HG02571 (cell line): ENCODE measurements around the gene NOXA1.
"Not testable (repeated sequence)": the region's sequence is repeated elsewhere in the genome, so short reads cannot be mapped to it uniquely, and the experiment has no call there.

Experiments used
- ATAC-seq: cut with Tn5 transposase; IDR thresholded peaks from one replicate; pipeline ENCODE4 v1.9.1; 2021; ENCODE audit warnings: mild to moderate bottlenecking, moderate library complexity; ENCODE audit not compliant: unreplicated experiment

The NOXA1 gene

DNA sequence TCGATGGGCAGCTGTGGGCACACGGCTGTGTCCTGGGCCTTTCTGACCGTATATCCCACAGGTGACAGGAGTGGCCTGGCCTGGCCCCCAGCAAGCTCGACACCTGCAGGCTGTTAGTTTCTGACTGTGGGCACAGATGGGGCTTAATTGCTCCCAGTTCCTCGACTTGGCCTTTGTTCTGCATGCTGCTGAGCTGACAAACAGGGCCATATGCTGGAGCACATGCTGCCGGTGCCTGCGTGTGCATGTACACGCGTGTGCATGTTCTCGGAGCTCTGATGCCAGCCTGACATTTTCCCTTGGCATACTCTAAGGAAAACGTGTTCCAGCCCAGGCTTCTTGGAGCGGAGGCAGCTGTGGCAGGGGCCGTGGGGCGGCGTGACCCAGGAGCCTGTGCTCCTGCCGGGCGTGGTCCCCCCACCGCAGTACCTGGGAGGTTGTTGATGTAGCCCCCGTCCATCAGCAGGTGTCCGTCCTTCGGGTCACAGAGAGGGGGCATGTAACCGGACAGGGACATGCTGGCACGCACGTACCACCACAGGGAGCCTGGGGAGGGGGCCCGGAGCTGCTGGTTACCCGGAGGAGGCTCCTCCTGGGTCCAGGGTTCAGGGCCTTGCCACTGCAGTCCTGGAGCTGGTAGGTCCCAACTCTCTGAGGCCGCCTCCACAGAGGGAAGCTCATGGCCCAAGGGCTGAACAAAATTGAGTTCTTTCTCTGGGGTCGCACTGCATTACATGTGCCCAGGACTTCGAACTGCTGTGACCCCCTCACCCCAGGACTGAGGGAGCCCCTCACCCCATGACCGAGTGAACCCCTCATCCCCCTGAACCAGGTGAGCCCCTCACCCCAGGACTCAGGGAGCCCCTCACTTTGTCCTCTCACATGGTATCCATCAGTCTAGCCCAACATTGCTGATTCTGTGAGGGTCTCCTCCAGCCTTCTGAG is 40.1 kb downstream of the NOXA1 start:
- no peak for ATAC-seq

DNA sequence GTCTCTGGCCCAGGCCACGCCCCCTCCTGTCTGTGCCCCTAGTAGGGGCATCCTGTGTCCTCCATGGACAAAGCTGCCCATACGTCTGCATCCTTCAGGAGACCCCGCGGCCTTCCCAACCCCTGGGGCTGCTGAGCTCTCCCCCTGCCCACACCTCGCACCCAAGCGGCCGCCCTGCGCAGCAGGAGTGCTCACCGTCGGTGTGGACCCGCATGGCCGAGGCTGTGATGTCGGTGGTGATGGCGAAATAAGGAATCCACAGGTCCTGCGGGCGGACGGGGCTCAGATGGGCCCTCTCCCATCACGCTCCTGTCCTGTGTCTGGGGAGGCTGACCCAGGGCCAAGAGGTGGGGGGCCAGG is 40.7 kb downstream of the NOXA1 start:
- ATAC-seq, result no peak

DNA sequence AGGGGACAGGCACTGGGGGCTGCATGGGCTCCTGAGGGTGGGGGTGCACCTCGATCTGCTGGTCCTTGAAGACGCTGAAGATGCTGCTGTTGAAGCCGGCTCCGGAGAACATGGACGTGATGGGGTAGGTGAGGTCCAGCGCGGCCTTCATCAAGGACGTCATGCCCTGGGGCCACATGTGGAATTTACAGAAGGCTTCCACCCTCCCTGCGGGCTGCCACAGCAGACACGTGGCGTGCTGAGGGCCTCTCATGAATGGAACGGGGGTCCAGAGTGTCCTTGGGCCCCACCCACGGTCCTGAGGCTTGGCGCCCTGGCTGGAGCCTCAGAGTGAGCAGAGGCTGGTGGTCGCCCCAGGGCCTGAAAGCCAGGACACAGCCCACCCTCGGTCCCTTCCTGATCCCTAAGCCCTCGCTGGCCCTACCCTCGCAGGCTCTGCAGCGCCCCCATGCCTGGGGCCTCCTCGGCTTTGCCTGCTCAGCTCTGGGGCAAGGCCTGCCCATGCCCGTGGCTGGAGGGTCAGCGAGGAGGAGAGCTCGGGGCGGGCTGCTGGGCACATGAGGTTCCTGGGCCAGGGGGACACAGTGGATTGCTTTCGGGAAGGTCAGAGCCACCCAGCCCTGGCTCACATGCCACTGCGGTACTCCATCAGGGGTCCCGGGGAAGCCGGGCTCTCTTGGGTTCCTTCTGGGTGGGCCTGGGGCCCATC is 41.3 kb downstream of the NOXA1 start:
- ATAC-seq, result no peak

DNA sequence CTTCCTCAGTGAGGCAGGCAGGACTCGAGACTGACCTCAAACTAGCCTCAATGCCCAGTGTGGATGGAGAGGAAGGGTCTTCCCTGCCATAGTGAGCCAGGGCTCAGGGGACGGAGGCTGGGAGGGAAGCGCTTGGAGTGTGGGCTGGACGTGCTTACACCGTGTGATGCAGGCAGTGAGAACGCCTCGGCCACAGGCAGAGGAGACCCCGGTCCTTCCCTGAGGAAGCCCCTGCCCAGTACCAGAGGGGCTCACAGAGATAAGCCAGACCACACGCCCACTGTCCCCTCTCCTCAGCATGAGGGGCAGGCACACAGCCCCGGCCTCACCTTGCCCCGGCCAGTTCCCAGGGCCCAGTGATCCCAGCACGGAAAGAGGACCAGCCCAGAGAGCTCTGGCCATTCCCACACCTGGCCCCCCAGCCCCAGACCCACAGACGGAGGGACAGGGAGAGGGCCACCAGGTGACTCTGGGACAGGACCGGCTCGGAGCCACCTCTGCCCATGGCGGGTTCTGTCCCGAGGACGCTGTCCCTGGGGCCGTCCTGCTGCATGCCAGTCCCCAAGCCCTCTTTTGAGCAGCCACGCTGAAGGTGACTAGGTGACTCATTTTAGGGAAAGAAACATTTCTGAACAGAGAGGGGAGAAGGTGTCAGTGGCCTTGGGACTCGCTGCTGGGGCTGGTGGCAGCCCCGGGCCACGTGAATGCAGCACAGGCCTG is 42.0 kb downstream of the NOXA1 start:
- ATAC-seq, result no peak

DNA sequence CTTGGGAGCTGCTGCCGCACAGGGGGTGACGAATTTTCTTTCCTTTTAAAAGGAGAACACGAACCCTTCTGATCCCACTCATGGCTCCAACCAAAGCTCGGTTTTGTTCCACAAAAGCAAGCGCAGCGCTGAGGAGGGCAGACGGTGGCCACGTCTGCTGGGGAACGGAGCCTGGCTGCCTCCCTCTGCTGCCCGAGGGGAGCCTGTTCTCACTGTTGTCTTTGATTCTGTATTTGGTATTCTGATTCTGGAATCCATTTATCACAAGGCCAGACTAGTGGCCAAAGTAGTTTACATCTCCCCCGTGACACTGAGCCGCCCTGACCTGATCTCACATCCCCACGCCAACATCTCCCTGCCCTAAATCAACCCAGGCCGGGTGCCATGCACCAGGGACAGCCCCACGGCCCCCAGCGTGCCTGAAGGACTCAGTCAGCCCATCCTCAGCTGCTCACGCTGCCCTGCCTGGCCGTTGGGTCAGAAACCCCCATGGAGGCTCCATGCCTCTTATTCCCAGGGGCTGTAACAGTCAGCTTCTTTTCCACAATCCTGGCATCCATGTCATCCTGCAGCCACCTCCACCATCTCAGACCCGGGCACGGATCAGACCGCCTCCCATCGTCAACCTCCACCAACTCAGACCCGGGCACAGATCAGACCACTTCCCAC is 42.7 kb downstream of the NOXA1 start:
- no peak for ATAC-seq

DNA sequence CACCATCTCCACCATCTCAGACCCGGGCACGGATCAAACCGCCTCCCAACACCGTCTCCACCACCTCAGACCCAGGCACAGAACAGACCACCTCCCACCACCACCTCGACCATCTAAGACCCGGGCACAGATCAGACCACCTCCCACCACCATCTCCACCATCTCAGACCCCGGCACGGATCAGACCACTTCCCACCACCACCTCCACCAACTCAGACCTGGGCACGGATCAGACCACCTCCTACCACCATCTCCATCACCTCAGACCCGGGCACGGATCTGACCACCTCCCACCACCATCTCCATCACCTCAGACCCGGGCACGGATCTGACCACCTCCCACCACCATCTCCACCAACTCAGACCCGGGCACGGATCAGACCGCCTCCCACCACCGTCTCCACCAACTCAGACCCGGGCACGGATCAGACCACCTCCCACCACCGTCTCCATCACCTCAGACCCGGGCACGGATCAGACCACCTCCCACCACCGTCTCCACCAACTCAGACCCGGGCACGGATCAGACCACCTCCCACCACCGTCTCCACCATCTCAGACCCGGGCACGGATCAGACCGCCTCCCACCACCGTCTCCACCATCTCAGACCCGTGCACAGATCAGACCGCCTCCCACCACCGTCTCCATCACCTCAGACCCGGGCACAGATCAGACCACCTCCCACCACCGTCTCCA is 43.3 kb downstream of the NOXA1 start:
- not testable (repeated sequence) for ATAC-seq

DNA sequence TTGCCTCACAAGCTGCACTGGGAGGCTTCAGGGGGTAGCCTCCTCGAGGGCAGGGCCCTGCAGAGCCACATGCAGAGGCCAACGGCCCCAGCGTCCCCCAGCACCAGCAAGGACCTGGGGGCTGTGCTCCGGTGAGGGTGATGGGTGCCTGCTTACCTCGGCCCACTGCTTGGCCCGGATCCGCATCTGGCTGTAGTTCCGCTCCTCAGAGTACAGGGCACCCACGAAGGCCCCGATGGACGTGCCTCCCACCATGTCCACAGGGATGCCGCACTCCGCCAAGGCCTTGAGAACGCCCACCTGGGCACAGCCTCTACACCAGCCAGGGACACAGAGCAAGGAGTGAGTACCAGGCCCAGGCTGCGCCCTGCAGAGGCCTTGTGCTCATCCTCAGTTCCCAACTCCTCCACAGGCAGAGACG is 44.0 kb downstream of the NOXA1 start:
- ATAC-seq, result no peak

DNA sequence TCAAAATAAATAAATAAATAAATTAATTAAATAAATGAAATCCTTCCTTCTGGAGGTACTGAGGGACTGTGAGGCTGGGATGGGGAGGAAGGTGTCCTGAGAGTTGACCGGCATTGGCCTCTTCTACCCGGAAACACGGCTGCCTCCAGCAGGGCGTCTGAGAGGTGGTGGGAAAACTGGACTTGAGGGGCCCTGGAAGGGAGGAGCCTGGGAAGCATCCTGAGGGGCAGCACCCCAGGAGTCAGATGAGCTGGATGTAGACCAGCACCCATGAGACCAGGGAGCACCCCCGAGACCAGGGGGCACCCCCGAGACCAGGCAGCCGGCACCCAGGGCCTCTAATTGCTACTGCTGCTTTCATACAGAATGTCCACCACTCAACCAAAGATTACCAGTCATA is 44.7 kb downstream of the NOXA1 start:
- ATAC-seq, result no peak

DNA sequence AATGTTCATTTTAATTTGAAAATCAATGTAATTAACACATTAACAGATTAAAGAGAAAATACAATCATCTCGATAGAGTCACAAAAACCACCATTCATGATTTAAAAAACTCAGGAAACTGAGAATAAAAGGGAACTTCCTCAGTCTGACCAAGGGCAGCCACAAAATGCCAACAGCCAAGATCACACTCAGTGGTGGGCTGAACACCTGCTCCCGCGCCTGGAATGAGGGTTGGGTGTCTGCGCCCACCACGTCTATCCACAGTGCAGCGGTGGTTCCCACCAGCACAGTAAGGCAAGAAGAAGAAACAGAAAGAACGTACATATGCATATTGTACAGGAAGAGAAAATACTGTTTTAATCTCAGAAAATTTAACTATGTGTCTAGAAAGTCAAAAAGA is 47.6 kb downstream of the NOXA1 start:
- no peak for ATAC-seq

DNA sequence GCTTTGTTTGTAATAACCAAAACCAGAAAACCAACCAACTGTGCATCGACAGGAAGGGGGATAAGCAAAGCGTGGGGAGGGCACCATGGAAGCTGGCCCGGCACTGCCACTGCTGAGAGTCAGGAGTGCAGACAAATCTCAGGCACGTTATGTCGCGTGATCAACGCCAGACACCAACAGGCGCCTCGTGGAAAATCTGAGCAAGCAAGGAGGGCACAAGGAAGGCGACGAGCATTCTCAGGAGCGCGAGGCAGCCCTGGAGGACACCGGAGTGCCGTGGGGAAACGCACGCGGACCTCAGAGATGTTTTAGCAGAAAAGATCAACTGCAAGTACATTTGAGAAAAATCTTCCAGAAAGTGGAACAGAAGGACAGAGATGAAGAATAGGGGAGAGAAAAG is 51.1 kb downstream of the NOXA1 start:
- no peak for ATAC-seq

DNA sequence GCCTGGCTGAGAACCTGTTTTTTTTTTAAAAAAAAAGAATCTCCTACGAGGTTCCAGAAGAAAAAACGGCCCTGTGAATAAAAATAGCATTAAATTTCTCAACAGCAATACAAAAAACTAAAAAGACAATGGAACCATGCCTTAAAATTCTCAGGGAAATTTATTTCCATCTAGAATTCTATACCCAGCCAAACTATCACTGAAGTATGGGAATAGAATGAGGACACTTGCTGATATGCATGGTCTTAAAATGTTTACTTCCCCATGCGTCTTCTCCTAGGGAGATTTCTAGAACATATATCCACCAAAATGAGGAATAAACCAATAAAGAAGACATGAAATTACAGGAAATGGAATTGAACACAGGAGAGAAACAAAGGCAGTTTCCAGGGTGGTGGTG is 52.5 kb downstream of the NOXA1 start:
- no peak for ATAC-seq

DNA sequence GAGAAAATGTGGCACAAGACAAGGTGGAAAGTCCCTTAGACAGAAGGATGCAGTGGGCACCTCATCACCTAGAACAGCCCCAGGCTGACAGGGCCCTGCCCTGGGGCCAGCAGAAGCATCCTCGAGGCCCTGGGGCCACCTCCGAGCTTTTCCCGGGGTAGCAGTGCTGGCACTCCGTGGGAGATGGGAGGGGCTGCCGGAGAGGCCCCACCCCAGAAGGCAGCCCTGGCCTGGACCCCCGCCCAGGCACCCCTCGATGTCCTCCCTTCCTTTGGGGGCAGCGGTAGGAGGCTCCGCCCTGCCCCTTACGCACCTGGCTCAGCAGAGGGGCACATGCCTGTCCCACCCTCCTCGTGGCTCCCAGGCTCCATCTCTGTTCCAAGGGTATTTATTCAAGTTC is 53.7 kb downstream of the NOXA1 start:
- no peak for ATAC-seq

DNA sequence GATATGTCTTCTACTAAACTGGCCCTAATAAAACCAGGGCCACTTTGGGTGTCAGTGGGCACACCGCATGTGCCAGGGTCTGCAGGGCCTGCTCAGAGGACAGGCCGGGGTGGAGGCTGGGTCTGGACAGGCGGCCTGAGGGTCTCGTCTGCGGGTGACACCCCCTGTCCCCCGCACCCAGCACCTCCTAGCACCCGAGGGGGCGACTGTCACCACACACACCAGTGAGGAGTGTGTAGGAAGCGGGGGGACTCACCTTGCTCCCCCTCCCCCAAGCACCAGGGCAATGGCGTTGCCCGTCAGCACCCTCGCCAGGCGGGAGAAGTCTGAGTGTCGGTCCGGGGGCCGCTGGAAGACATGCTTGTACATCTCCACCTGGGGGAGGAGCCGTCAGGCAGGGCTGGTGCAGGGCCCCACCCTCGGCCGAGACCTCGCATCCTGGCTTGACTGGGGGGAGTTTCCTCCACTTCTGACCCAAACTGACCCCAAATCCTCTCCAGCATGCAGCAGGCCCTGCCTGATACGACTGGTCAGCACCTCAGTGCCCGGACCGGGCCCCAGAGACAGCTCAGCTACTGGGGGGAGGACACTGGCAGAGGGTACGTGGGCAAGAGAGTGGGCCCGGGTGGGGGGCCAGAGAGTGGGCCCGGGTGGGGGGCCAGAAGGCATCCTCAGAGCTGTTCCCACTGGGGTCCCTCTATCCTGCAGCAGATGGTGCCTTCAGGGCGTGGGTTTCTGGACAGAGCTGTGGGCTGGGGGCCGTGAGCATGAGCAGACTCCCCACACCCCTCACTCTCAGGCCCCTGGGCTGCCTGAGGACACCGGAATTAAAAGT is 54.8 kb downstream of the NOXA1 start:
- ATAC-seq, result no peak

DNA sequence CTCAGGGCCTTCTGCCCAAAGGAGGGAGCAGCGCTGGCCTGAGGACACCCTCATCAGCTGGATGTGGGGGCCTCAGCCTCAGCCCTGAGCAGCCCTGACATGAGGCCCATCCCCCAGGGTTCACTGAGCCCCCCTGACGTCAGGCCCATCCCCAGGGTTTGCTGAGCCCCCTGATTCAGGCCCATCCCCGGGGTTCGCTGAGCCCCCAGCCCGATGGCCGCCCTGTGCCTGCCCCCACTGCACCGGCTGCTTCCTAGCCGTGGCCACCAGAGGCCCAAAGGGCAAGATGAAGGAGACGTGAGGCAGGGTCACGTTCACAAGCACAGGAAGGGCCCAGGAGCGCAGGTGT is 55.4 kb downstream of the NOXA1 start:
- ATAC-seq, result no peak

DNA sequence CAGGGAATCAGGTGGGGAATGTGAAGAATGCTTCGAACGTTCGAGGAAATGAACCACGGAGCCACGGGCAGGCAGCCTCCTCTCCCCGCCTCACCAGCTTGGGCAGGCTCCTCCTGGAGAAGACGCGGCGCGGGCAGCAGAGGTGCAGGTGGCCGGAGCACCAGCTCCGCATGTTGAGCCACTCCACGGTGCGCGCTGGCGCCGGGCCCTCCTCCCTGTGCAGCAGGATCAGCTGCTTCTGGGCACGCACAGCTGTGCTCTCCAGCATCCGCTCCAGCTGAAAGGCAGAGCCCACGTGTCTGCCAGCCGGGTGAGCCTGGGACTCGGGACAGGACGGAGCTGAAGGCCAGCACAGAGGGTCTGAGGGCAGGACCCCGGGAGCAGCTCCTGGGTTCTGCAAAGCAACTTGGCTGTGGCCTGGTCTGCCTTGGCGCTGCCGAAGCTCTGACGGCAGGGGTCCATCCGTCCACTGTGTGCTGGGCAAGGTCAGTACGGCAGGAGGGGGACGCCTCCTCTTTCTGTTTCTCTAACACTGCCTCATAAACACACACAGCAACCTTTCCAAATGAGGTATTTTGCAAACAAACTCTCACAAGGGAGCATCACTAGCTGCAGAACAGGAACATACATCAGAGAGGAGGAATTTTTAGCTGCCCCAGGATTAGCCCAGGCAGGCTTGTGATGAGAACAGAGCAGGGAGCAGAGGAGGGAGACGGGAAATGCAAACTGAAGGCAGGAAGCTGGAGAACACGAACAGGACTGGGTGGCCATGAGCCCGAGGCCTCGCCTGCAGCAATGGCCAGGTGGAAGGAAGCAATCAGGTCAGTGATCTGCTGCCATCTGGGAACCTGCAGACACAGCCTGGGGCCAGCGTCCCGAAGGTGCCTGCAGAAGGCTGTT is 56.0 kb downstream of the NOXA1 start:
- no peak for ATAC-seq

DNA sequence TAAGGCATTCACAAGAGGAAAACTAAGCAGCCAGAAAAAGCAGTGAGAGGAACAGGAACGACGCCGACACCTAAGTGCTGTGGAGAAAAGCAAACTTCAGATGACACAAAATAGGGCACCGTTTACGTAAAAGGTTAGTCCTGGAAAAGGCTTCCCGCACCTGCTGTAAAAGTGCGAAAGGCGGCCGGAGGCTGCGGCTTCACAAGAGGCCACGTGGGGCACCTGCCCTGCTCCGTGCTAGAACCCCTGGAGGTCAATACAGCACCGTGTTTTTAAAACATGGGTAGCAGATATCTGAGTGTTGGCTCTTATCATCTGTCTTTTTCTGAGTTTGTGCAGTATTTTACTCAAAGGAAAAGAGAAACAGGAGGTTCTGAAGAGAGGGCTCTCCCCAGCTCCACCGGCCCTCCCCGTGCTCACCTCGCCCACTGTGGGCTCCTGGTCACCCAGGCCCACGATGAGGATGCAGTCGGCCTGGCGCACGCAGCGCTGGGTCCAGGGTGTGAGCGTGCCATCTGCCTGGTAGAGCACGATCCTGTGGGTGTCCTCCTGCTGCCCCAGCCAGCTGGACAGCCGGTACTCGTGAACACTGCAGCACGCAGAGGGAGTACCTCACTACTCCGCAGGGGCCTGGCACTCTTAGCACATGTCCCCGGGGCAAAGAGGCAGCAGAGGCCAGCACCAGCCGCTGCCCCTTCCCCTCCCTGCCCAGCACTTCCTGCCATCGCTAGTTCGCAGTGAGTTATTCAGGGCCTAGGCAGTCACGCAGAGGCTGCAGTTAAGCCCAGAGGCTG is 56.9 kb downstream of the NOXA1 start:
- no peak for ATAC-seq

DNA sequence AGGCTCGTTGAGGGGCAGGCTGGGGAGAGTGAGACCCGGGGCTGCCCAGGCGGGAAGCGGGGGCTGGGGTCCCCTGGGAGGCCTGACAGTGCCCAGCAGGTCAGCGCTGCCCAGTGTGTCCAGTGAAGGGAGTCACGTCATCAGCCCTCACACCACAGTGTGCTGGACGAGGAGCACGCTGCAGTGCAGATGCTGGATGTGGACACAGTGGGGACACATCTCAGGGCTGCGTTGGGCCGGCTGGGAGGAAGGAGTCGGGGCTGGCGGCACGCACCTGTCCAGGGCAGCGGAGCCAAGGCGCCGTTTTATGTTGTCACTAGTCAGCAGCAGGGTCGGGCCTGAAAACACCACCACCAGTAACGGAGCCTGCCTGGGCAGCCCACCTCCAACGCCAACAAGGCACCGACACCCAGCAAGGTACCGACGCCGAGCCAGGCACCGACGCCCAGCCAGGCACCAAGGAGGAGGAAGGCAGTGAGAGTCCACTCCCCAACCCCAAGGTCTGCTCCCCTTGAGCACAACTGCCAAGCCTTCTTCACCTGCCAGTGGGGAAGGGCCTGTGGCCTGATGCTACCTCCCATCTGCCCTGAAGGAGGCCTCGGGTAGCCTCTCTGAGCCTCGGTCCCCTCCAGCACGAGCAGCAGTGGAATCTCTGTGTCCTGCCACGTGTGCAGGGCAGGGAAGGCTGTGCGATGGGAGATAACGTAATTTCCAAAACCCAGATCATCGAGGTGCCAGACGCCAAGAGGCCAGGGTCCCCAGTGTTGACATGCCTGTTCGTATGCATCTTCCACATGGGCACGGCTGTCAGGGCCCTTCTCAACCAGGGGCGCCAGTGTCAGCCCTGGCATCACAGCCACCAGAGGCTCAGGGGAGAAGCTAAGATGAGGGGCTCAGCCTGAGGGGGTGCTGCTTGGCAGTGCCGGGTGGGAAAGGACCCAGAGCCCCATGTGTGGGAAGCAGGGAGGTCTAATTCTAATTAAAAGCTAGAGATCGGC is 57.8 kb downstream of the NOXA1 start:
- no peak for ATAC-seq
